Hepatocyte (in vitro differentiated cells): Measurements from ENCODE around the gene BEND7.
"Not testable (repeated sequence)": the region's sequence is repeated elsewhere in the genome, so short reads cannot be mapped to it uniquely, and the experiment has no call there.

ENCODE experiments used
- CTCF ChIP-seq: fragments of 200-600 bp; sonication (generic); IDR thresholded peaks from 2 replicates; pipeline ENCODE4 v1.5.1; 2016; ENCODE audit warnings: antibody characterized with exemption, mild to moderate bottlenecking; ENCODE audit not compliant: poor library complexity
- EZH2phosphoT487 ChIP-seq: fragments of 200-600 bp; sonication (generic); IDR thresholded peaks from one replicate; pipeline ENCODE4 v1.6.1; 2018; ENCODE audit warnings: antibody characterized with exemption, mild to moderate bottlenecking, low read depth, moderate library complexity; ENCODE audit not compliant: unreplicated experiment, severe bottlenecking

DNA sequence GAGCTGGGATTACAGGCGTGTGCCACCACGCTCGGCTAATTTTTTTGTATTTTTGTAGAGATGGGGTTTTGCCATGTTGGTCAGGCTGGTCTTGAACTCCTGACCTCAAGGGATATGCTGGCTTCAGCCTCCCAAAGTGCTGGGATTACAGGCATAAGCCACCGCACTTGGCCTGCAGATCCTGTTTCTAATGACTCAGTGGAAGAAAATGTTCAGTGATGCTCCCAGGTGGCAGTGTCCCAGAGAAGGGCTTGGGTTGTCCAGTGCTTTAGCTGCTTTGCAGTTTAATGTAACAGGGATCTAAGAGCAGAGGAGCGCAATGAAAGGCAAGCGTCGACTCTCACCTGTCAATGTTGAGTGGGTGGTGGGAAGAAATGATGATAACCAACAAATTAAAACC lies 125.4 kb downstream of the BEND7 start:
- TF ChIP-seq CTCF, EZH2phosphoT487: not testable (repeated sequence)
